ENCODE measurements around the gene SETMAR. TPM values are rescaled to one million over a fixed set of nuclear protein-coding genes. Genes with fewer than 3 reads are reported as not detected.

Gene SETMAR
- total and polyA plus RNA-seq, 4 donors, result 4.5 to 9.7 (median 5.8) TPM

GRCh38 chr3:4358273-4358672 lies 55.1 kb downstream of the SETMAR start (continued):
- TF ChIP-seq REST (IDR thresholded peaks at IDR 0.05), result no peak

DNA sequence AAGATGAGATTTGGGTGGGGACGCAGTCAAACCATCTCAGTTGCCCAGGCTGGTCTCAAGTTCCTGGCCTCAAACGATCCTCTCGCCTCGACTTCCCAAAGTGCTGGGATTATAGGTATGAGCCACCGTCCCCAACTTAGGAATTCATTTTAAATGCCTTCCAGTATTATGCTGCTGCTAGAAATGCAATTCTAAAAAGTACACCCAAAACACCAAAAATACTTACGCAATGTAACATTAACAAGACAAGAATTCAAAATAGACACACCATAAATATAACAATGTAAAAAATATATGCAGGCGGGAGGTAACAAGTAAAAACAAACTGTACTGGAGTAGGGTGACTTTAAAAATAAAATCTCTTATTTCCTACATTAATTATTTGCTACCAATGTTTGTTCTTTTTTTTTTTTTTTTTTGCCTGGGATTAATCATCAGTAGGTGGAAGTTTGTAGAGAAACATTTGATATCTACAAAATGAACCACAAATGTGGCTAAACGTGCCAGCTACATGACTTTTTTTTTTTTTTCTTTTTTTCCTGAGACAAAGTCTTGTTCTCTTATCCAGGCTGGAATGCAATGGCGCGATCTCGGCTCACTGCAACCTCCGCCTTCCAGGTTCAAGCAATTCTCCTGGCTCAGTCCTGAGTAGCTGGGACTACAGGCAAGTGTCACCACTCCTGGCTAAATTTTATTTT lies 56.8 kb downstream of the SETMAR start:
- TF ChIP-seq, protein P1, sequence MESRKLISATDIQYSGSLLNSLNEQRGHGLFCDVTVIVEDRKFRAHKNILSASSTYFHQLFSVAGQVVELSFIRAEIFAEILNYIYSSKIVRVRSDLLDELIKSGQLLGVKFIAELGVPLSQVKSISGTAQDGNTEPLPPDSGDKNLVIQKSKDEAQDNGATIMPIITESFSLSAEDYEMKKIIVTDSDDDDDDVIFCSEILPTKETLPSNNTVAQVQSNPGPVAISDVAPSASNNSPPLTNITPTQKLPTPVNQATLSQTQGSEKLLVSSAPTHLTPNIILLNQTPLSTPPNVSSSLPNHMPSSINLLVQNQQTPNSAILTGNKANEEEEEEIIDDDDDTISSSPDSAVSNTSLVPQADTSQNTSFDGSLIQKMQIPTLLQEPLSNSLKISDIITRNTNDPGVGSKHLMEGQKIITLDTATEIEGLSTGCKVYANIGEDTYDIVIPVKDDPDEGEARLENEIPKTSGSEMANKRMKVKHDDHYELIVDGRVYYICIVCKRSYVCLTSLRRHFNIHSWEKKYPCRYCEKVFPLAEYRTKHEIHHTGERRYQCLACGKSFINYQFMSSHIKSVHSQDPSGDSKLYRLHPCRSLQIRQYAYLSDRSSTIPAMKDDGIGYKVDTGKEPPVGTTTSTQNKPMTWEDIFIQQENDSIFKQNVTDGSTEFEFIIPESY (IDR thresholded peaks at IDR 0.05), result no peak
- TF ChIP-seq FOXA1 (IDR thresholded peaks at IDR 0.05), result no peak
- no peak for TF ChIP-seq SP1 (IDR thresholded peaks at IDR 0.05)
- no peak for TF ChIP-seq REST (IDR thresholded peaks at IDR 0.05)
- TF ChIP-seq CTCF (IDR thresholded peaks at IDR 0.05; ENCODE audit: low read depth, low read length, missing input control), result no peak
- TF ChIP-seq RAD21 (IDR thresholded peaks at IDR 0.05), result no peak
- TF ChIP-seq HNF4A (conservative IDR thresholded peaks at IDR 0.05), result no peak
- TF ChIP-seq, protein P2, sequence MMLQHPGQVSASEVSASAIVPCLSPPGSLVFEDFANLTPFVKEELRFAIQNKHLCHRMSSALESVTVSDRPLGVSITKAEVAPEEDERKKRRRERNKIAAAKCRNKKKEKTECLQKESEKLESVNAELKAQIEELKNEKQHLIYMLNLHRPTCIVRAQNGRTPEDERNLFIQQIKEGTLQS (IDR thresholded peaks at IDR 0.05), result no peak
- no peak for TF ChIP-seq MAX (IDR thresholded peaks at IDR 0.05)
- TF ChIP-seq TAF1 (conservative IDR thresholded peaks at IDR 0.05), result no peak
- TF ChIP-seq NR2F2 (IDR thresholded peaks at IDR 0.05), result no peak
- TF ChIP-seq RXRA (IDR thresholded peaks at IDR 0.05), result no peak
- TF ChIP-seq GABPA (IDR thresholded peaks at IDR 0.05 in 1 of 2, conservative IDR thresholded peaks at IDR 0.05 in 1 of 2), result no peak
- no peak for TF ChIP-seq JUND (IDR thresholded peaks at IDR 0.05)
- TF ChIP-seq YY1 (IDR thresholded peaks at IDR 0.05), result no peak
- TF ChIP-seq EGR1 (IDR thresholded peaks at IDR 0.05; ENCODE audit: low read depth in 2 of 2), result no peak
- no peak for TF ChIP-seq HNF4G (IDR thresholded peaks at IDR 0.05)
- no peak for TF ChIP-seq FOXA2 (IDR thresholded peaks at IDR 0.05)
- no peaks in the 10 kb centered on the region for H3K27me3 ChIP-seq (ENCODE audit: control insufficient read depth in 4 of 4, insufficient read depth in 4 of 4, low read length in 3 of 4)
- no peak for DNase-seq (ENCODE audit: low spot score)
- H3K4me3 ChIP-seq (ENCODE audit: low read depth in 1 of 3, low read length in 3 of 3), result no peak overlapping the region
- no peaks in the 10 kb centered on the region for H3K9me3 ChIP-seq (ENCODE audit: control insufficient read depth in 4 of 4, low read length in 3 of 4)
- H3K4me1 ChIP-seq (ENCODE audit: control insufficient read depth in 4 of 4, insufficient read depth in 4 of 4, low read length in 3 of 4), result peaks cover 4 to 24% (median 17%) of the 10 kb centered on the region in 4 donors
- peaks cover 0 to 4% (median 0%) of the 10 kb centered on the region in 4 donors for H3K36me3 ChIP-seq (ENCODE audit: control insufficient read depth in 4 of 4, insufficient read depth in 3 of 4, low read depth in 1 of 4, low read length in 3 of 4)
- no peak overlapping the region for H3K27ac ChIP-seq (ENCODE audit: low read depth in 1 of 2, low read length in 2 of 2)
- no peak overlapping the region for H3K9ac ChIP-seq (ENCODE audit: low read depth in 1 of 2, low read length in 2 of 2)
- WGBS, result 79% methylated on average over 12 of the region's 12 CpGs
